RWPE2 (cell line): ENCODE data around the gene POGK.
A peak's percentile ranks its signal among the peaks of the same experiment; 100 is the strongest.

Source experiments
- ATAC-seq: fragments of 200-7000 bp; cut with Tn5 transposase; 3 replicates; pipeline ENCODE4 v1.9.1; 2021; ENCODE audit warnings: low read depth
- DNase-seq: peaks from one replicate; pipeline ENCODE4 v3.0.0-alpha.2; 2020; ENCODE audit warnings: low spot score
- H3K27ac ChIP-seq: fragments of 450-650 bp; 2 replicates; pipeline ENCODE4 v1.5.1; 2017; ENCODE audit warnings: mild to moderate bottlenecking; ENCODE audit not compliant: poor library complexity, severe bottlenecking
- H3K27me3 ChIP-seq: fragments of 250-450 bp; sonication (Bioruptor Pico); 2 replicates; pipeline ENCODE4 v1.5.1; 2021; ENCODE audit warnings: mild to moderate bottlenecking, moderate library complexity; ENCODE audit not compliant: insufficient read depth, poor library complexity, severe bottlenecking
- H3K36me3 ChIP-seq: fragments of 250-450 bp; sonication (Bioruptor Pico); 2 replicates; pipeline ENCODE4 v1.5.1; 2020; ENCODE audit warnings: low read depth, mild to moderate bottlenecking, moderate library complexity
- H3K4me1 ChIP-seq: fragments of 250-450 bp; sonication (Bioruptor Pico); 2 replicates; pipeline ENCODE4 v1.5.1; 2021; ENCODE audit warnings: mild to moderate bottlenecking, moderate library complexity; ENCODE audit not compliant: insufficient read depth, poor library complexity, severe bottlenecking
- H3K4me3 ChIP-seq: fragments of 250-450 bp; sonication (Bioruptor Pico); 2 replicates; pipeline ENCODE4 v1.5.1; 2021; ENCODE audit warnings: mild to moderate bottlenecking, moderate library complexity; ENCODE audit not compliant: severe bottlenecking
- H3K9me3 ChIP-seq: fragments of 250-450 bp; sonication (Bioruptor Pico); 2 replicates; pipeline ENCODE4 v1.5.1; 2021; ENCODE audit warnings: mild to moderate bottlenecking, moderate library complexity; ENCODE audit not compliant: severe bottlenecking
- CTCF ChIP-seq: fragments of 450-650 bp; IDR thresholded peaks from one replicate; pipeline ENCODE4 v1.5.1; 2017; ENCODE audit warnings: mild to moderate bottlenecking, moderate library complexity; ENCODE audit not compliant: poor library complexity, severe bottlenecking

POGK gene

GRCh38 chr1:166838766-166839599, at the start of gene POGK:
TSS of gene POGK (plus strand) at chr1:166839475. CDS start at chr1:166840957, 1,482 bp downstream.
- peak within 1 kb of the TSS; percentile 74 for H3K4me3 ChIP-seq
- no peak for TF ChIP-seq CTCF
- DNase-seq (peak; percentile 85), ATAC-seq (peak; percentile 96)
- no peaks in the 10 kb centered on the region for H3K9me3 ChIP-seq
- no peaks in the 10 kb centered on the region for H3K27me3 ChIP-seq
- peaks cover 35% of the 10 kb centered on the region for H3K36me3 ChIP-seq
- no peaks in the 10 kb centered on the region for H3K4me1 ChIP-seq
- peak within 1 kb of the TSS; percentile 60 for H3K27ac ChIP-seq

GRCh38 chr1:166796620-166797236, 42.5 kb upstream of the POGK start:
- Histone ChIP-seq H3K9me3 (no peaks in the 10 kb centered on the region), H3K27ac (no peak overlapping the region), H3K4me1 (no peaks in the 10 kb centered on the region), H3K27me3 (no peaks in the 10 kb centered on the region), H3K4me3 (no peak overlapping the region), H3K36me3 (no peaks in the 10 kb centered on the region)
- no peak for TF ChIP-seq CTCF
- ATAC-seq (no peak), DNase-seq (no peak)

GRCh38 chr1:166808952-166809351, 30.3 kb upstream of the POGK start:
- H3K4me3 ChIP-seq, result no peak overlapping the region
- no peak overlapping the region for H3K27ac ChIP-seq
- no peak for TF ChIP-seq CTCF
- ATAC-seq (no peak), DNase-seq (no peak)
- H3K36me3 ChIP-seq, result no peaks in the 10 kb centered on the region
- no peaks in the 10 kb centered on the region for H3K9me3 ChIP-seq
- peaks cover 6% of the 10 kb centered on the region for H3K27me3 ChIP-seq
- H3K4me1 ChIP-seq, result no peaks in the 10 kb centered on the region

- ATAC-seq, result no peak
- no peaks in the 10 kb centered on the region for H3K9me3 ChIP-seq
- no peaks in the 10 kb centered on the region for H3K4me1 ChIP-seq
- H3K27me3 ChIP-seq, result no peaks in the 10 kb centered on the region
- no peak overlapping the region for H3K27ac ChIP-seq
- no peak overlapping the region for H3K4me3 ChIP-seq
- no peak for TF ChIP-seq CTCF
- DNase-seq, result no peak
- no peaks in the 10 kb centered on the region for H3K36me3 ChIP-seq
These were observed 27.6 kb upstream of the POGK start for GRCh38 chr1:166811691-166812090.
